ENCODE results near the gene NDUFAF7. TPM values are rescaled to one million over a fixed set of nuclear protein-coding genes. Genes with fewer than 3 reads are reported as not detected.
A peak's percentile ranks its signal among the peaks of the same experiment; 100 is the strongest.
"Not testable (repeated sequence)": the region's sequence is repeated elsewhere in the genome, so short reads cannot be mapped to it uniquely, and the experiment has no call there.

NDUFAF7 gene
- total and polyA plus RNA-seq, 12 donors = 15.4 to 42.5 (median 28.7) TPM

DNA sequence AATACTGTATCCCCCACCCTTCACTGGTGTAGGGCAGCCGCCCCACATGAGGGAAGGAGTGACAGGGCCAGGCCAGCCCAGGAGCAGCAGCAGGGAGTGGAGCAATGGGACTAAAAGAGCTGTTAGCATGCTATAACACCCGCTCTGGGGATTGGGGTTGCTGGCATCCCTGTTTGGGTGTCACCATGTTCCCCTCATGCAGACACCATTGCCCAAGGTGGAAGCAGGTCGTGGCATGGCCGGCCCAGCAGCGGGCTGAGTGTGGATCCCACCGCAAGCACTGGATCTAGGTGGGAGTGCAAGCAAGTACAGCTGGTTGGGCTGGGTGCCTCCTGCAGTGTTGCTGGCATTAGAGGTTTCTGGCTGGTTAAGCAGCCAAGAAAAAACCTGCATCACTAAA is 39.7 kb upstream of the NDUFAF7 start:
- TF ChIP-seq, protein P1, sequence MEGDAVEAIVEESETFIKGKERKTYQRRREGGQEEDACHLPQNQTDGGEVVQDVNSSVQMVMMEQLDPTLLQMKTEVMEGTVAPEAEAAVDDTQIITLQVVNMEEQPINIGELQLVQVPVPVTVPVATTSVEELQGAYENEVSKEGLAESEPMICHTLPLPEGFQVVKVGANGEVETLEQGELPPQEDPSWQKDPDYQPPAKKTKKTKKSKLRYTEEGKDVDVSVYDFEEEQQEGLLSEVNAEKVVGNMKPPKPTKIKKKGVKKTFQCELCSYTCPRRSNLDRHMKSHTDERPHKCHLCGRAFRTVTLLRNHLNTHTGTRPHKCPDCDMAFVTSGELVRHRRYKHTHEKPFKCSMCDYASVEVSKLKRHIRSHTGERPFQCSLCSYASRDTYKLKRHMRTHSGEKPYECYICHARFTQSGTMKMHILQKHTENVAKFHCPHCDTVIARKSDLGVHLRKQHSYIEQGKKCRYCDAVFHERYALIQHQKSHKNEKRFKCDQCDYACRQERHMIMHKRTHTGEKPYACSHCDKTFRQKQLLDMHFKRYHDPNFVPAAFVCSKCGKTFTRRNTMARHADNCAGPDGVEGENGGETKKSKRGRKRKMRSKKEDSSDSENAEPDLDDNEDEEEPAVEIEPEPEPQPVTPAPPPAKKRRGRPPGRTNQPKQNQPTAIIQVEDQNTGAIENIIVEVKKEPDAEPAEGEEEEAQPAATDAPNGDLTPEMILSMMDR (IDR thresholded peaks at IDR 0.05) = no peak
- no peak for TF ChIP-seq POLR2A (IDR thresholded peaks at IDR 0.05)
- no peaks in the 10 kb centered on the region for H3K36me3 ChIP-seq (replicated peaks in 1 of 2)
- no peak for DNase-seq
- no peak overlapping the region for H3K27ac ChIP-seq
- 83 to 88% (median 88%) methylated on average over 3 to 6 of the region's 6 CpGs for WGBS, 4 donors
- intact Hi-C loops (cut with DNase I) = no loop called here
- peaks cover 10 to 13% of the 10 kb centered on the region in 2 donors for H3K4me1 ChIP-seq (replicated peaks in 1 of 2)
- H3K4me3 ChIP-seq = no peak overlapping the region
- H3K27me3 ChIP-seq = no peaks in the 10 kb centered on the region
- H3K9me3 ChIP-seq (replicated peaks in 1 of 3) = no peaks in the 10 kb centered on the region

GRCh38 chr2:37192551-37192950 is 38.9 kb upstream of the NDUFAF7 start:
- H3K27ac ChIP-seq = no peak overlapping the region
- no peaks in the 10 kb centered on the region for H3K27me3 ChIP-seq
- intact Hi-C loops (cut with DNase I) = no loop called here
- TF ChIP-seq, protein P1 (IDR thresholded peaks at IDR 0.05) = no peak
- TF ChIP-seq POLR2A (IDR thresholded peaks at IDR 0.05) = no peak
- WGBS, 4 donors = 89 to 96% (median 92%) methylated on average over 1 of the region's 1 CpG
- H3K4me3 ChIP-seq = no peak overlapping the region
- no peak for DNase-seq
- H3K9me3 ChIP-seq (replicated peaks in 1 of 3) = no peaks in the 10 kb centered on the region
- H3K4me1 ChIP-seq (replicated peaks in 1 of 2) = peaks cover 15 to 18% of the 10 kb centered on the region in 2 donors
- no peaks in the 10 kb centered on the region for H3K36me3 ChIP-seq (replicated peaks in 1 of 2)

DNA sequence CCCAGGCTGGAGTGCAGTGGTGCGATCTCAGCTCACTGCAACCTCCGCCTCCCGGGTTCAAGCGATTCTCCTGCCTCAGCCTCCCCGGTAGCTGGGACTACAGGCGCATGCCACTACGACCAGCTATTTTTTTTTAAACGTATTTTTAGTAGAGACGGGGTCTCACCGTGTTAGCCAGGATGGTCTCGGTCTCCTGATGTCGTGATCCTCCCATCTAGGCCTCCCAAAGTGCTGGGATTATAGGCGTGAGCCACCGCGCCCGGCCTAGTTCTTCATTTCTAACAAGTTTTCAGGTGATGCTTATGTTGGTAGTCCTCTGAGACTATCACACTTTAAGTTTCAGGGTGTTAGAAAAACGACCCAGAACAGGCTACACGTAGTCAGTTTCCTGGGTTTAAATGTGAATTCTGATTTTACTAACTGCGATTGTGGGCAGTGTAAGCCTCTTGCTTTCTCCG is 35.6 kb upstream of the NDUFAF7 start:
- Histone ChIP-seq H3K4me1 (replicated peaks in 1 of 2) (peaks cover 8 to 11% of the 10 kb centered on the region in 2 donors), H3K27ac (peak overlapping the region; percentile 65 to 98 (median 93)), H3K4me3 (peak overlapping the region; percentile 1 to 76 (median 67))
- H3K36me3 ChIP-seq (replicated peaks in 1 of 2); intact Hi-C loops (cut with DNase I); H3K9me3 ChIP-seq (replicated peaks in 1 of 3); H3K27me3 ChIP-seq; DNase-seq: not testable (repeated sequence)
- WGBS, 4 donors = 76 to 82% (median 79%) methylated on average over 20 of the region's 20 CpGs

GRCh38 chr2:37196320-37197195 is 34.9 kb upstream of the NDUFAF7 start, which contains the start of gene CEBPZOS:
CEBPZOS (plus strand) TSS chr2:37196496; CDS start chr2:37199705, 3,209 bp downstream.
- peak; percentile 76 to 93 (median 86) for DNase-seq
- Histone ChIP-seq H3K4me1 (replicated peaks in 1 of 2) (peaks cover 8 to 11% of the 10 kb centered on the region in 2 donors), H3K36me3 (replicated peaks in 1 of 2) (peaks cover 0 to 14% of the 10 kb centered on the region in 2 donors), H3K4me3 (peak within 1 kb of the TSS; percentile 1 to 76 (median 67)), H3K27me3 (no peaks in the 10 kb centered on the region), H3K9me3 (replicated peaks in 1 of 3) (no peaks in the 10 kb centered on the region), H3K27ac (peak within 1 kb of the TSS; percentile 65 to 98 (median 93))
- 0 to 1% (median 1%) methylated on average over 18 to 72 of the region's 72 CpGs for WGBS, 4 donors
- intact Hi-C loops (cut with DNase I) = no loop called here
- TF ChIP-seq POLR2A (IDR thresholded peaks at IDR 0.05) = peak; percentile 54 to 87
- TF ChIP-seq, protein P1 (IDR thresholded peaks at IDR 0.05) = no peak
